ENCODE results near the gene SCARF1. TPM values are rescaled to one million over a fixed set of nuclear protein-coding genes. Genes with fewer than 3 reads are reported as not detected.

Gene SCARF1
- total RNA-seq, 1 experiment from 2014 or later = 4.9 TPM

DNA sequence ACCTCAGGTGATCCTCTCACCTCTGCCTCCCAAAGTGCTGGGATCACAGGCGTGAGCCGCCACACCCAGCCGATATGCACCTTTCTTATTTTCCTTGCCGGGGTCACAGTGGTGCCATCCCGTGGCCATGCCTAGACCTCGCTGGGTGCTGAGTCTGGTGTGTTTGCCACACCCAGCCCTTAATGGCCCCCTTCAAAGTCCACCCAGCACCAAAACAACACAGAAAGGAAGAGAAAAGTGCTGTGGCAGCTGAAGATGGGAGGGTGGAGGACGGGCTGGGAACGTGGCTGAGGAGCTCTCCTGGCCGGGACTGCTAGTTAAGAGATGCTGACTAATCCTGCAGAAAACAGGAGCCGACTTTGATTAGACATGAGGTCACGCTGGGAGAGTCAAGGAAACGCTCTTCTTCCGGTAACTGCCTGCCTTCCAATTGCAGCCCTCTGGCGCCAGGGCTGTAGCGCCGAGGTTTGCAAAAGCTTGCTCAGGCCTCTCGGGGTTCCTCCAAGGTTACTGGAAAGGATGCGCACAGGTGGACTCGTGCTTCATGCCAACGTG, 27.8 kb downstream of the SCARF1 start (continued):
- TF ChIP-seq HMGA2 (CRISPR knock-in tag; IDR thresholded peaks at IDR 0.05) = no peak
- TF ChIP-seq RELA (CRISPR knock-in tag; IDR thresholded peaks at IDR 0.05; ENCODE audit: borderline replicate concordance) = no peak
- TF ChIP-seq, protein P1, sequence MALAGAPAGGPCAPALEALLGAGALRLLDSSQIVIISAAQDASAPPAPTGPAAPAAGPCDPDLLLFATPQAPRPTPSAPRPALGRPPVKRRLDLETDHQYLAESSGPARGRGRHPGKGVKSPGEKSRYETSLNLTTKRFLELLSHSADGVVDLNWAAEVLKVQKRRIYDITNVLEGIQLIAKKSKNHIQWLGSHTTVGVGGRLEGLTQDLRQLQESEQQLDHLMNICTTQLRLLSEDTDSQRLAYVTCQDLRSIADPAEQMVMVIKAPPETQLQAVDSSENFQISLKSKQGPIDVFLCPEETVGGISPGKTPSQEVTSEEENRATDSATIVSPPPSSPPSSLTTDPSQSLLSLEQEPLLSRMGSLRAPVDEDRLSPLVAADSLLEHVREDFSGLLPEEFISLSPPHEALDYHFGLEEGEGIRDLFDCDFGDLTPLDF (CRISPR knock-in tag; IDR thresholded peaks at IDR 0.05) = no peak
- TF ChIP-seq ESRRA (CRISPR knock-in tag; IDR thresholded peaks at IDR 0.05; ENCODE audit: borderline replicate concordance) = no peak
- no peak for TF ChIP-seq TP53 (CRISPR knock-in tag; IDR thresholded peaks at IDR 0.05)
- TF ChIP-seq, protein P2, sequence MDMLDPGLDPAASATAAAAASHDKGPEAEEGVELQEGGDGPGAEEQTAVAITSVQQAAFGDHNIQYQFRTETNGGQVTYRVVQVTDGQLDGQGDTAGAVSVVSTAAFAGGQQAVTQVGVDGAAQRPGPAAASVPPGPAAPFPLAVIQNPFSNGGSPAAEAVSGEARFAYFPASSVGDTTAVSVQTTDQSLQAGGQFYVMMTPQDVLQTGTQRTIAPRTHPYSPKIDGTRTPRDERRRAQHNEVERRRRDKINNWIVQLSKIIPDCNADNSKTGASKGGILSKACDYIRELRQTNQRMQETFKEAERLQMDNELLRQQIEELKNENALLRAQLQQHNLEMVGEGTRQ (CRISPR knock-in tag; IDR thresholded peaks at IDR 0.05) = no peak
- TF ChIP-seq, protein P3, sequence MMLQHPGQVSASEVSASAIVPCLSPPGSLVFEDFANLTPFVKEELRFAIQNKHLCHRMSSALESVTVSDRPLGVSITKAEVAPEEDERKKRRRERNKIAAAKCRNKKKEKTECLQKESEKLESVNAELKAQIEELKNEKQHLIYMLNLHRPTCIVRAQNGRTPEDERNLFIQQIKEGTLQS (CRISPR knock-in tag; conservative IDR thresholded peaks at IDR 0.05) = no peak
- TF ChIP-seq, protein P4, sequence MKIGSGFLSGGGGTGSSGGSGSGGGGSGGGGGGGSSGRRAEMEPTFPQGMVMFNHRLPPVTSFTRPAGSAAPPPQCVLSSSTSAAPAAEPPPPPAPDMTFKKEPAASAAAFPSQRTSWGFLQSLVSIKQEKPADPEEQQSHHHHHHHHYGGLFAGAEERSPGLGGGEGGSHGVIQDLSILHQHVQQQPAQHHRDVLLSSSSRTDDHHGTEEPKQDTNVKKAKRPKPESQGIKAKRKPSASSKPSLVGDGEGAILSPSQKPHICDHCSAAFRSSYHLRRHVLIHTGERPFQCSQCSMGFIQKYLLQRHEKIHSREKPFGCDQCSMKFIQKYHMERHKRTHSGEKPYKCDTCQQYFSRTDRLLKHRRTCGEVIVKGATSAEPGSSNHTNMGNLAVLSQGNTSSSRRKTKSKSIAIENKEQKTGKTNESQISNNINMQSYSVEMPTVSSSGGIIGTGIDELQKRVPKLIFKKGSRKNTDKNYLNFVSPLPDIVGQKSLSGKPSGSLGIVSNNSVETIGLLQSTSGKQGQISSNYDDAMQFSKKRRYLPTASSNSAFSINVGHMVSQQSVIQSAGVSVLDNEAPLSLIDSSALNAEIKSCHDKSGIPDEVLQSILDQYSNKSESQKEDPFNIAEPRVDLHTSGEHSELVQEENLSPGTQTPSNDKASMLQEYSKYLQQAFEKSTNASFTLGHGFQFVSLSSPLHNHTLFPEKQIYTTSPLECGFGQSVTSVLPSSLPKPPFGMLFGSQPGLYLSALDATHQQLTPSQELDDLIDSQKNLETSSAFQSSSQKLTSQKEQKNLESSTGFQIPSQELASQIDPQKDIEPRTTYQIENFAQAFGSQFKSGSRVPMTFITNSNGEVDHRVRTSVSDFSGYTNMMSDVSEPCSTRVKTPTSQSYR (CRISPR knock-in tag; IDR thresholded peaks at IDR 0.05) = no peak

DNA sequence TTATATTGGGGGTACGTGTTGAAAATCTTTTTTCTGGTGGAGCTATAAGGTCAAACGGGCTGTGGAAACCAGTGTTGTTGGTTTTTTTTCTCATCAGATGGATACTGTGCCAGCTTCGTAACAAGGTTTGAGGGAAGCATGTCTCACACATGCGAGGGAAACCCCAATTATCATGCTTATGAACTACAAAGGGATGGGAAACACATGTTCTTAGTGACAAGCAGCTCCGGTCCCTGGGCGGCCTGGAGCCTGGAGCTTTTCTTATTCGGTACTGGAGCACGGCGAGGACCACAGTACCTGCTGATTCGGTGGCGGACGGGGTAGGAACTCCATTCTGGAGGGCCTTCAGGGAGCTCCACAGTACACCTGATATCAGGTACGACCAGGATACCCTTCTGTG, 29.4 kb downstream of the SCARF1 start:
- Mint-ChIP-seq H3K27ac (peak overlapping the region; percentile 66; the same call in 1 of the 2 replicates), H3K9me3 (no peaks in the 10 kb centered on the region), H3K27me3 (ENCODE audit: low read depth) (no peaks in the 10 kb centered on the region), H3K36me3 (peaks cover 3% of the 10 kb centered on the region; the same call in 1 of the 2 replicates), H3K4me3 (no peak overlapping the region), H3K4me1 (no peaks in the 10 kb centered on the region; the same call in 1 of the 2 replicates)
- POLR2A ChIA-PET = interaction anchor here (0.7 kb wide), 1 partner anchor 9 kb away, joined by 3 read pairs; no protein-coding TSS in a partner anchor
- ATAC-seq (no peak), DNase-seq (ENCODE audit: low spot score) (no peak)
- TF ChIP-seq ZNF423 (CRISPR knock-in tag; IDR thresholded peaks at IDR 0.05) (no peak), ZNF396 (CRISPR knock-in tag; IDR thresholded peaks at IDR 0.05; ENCODE audit: borderline replicate concordance) (no peak), ZNF317 (CRISPR knock-in tag; IDR thresholded peaks at IDR 0.05; ENCODE audit: borderline replicate concordance, low read depth) (no peak), ZBTB21 (CRISPR knock-in tag; IDR thresholded peaks at IDR 0.05; ENCODE audit: borderline replicate concordance) (no peak), TEAD1 (CRISPR knock-in tag; IDR thresholded peaks at IDR 0.05) (no peak)
- TF ChIP-seq, protein P5, sequence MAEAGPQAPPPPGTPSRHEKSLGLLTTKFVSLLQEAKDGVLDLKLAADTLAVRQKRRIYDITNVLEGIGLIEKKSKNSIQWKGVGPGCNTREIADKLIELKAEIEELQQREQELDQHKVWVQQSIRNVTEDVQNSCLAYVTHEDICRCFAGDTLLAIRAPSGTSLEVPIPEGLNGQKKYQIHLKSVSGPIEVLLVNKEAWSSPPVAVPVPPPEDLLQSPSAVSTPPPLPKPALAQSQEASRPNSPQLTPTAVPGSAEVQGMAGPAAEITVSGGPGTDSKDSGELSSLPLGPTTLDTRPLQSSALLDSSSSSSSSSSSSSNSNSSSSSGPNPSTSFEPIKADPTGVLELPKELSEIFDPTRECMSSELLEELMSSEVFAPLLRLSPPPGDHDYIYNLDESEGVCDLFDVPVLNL (CRISPR knock-in tag; IDR thresholded peaks at IDR 0.05; ENCODE audit: borderline replicate concordance, low read depth) = no peak
- TF ChIP-seq, protein P6, sequence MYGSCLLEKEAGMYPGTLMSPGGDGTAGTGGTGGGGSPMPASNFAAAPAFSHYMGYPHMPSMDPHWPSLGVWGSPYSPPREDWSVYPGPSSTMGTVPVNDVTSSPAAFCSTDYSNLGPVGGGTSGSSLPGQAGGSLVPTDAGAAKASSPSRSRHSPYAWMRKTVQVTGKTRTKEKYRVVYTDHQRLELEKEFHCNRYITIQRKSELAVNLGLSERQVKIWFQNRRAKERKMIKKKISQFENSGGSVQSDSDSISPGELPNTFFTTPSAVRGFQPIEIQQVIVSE (CRISPR knock-in tag; IDR thresholded peaks at IDR 0.05; ENCODE audit: borderline replicate concordance) = no peak
- CTCF ChIA-PET = interaction anchor here (0.8 to 3.2 kb wide), 3 partner anchors 9 to 42 kb away, joined by 3 to 15 read pairs (median 9); partner anchors contain the start of gene SLC43A2

DNA sequence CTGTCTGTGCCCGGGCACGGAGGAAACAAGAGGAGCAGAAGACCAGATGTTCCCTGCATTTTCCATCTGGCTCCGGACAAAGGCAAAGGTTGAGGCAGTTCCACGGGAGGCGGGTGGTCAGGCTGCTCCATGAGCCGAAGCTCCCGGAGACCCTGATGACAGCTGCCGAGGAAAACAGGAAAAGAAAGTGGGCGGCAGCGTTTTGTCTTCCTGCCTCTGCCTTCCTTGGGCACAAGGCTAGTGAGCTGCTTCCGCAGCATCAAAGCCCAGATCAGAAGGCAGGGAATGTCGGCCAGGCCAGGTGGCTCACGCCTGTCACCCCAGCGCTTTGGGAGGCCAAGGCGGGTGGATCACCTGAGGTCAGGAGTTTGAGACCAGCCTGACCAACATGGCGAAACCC, 33.1 kb downstream of the SCARF1 start:
- POLR2A ChIA-PET = no interaction called here
- ATAC-seq (no peak), DNase-seq (ENCODE audit: low spot score) (no peak)
- Mint-ChIP-seq H3K27me3 (ENCODE audit: low read depth) (no peaks in the 10 kb centered on the region), H3K27ac (no peak overlapping the region), H3K9me3 (no peaks in the 10 kb centered on the region), H3K4me3 (no peak overlapping the region), H3K36me3 (peaks cover 3% of the 10 kb centered on the region; the same call in 1 of the 2 replicates), H3K4me1 (no peaks in the 10 kb centered on the region)
- CTCF ChIA-PET = interaction anchor here (1.2 to 3.4 kb wide), 2 partner anchors 18 to 38 kb away, joined by 3 to 16 read pairs; no protein-coding TSS in a partner anchor
- no peak for TF ChIP-seq RELA (CRISPR knock-in tag; IDR thresholded peaks at IDR 0.05; ENCODE audit: borderline replicate concordance)
- TF ChIP-seq, protein P3 (CRISPR knock-in tag; conservative IDR thresholded peaks at IDR 0.05) = no peak
- TF ChIP-seq, protein P7, sequence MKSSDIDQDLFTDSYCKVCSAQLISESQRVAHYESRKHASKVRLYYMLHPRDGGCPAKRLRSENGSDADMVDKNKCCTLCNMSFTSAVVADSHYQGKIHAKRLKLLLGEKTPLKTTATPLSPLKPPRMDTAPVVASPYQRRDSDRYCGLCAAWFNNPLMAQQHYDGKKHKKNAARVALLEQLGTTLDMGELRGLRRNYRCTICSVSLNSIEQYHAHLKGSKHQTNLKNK (CRISPR knock-in tag; IDR thresholded peaks at IDR 0.05) = no peak
